RWPE2 (cell line): ENCODE data around the gene APOE.
"Not testable (repeated sequence)": the region's sequence is repeated elsewhere in the genome, so short reads cannot be mapped to it uniquely, and the experiment has no call there.

Experiments used
- ATAC-seq: fragments of 200-7000 bp; cut with Tn5 transposase; 3 replicates; pipeline ENCODE4 v1.9.1; 2021; ENCODE audit warnings: low read depth
- DNase-seq: peaks from one replicate; pipeline ENCODE4 v3.0.0-alpha.2; 2020; ENCODE audit warnings: low spot score
- H3K27ac ChIP-seq: fragments of 450-650 bp; 2 replicates; pipeline ENCODE4 v1.5.1; 2017; ENCODE audit warnings: mild to moderate bottlenecking; ENCODE audit not compliant: poor library complexity, severe bottlenecking
- H3K27me3 ChIP-seq: fragments of 250-450 bp; sonication (Bioruptor Pico); 2 replicates; pipeline ENCODE4 v1.5.1; 2021; ENCODE audit warnings: mild to moderate bottlenecking, moderate library complexity; ENCODE audit not compliant: insufficient read depth, poor library complexity, severe bottlenecking
- H3K36me3 ChIP-seq: fragments of 250-450 bp; sonication (Bioruptor Pico); 2 replicates; pipeline ENCODE4 v1.5.1; 2020; ENCODE audit warnings: low read depth, mild to moderate bottlenecking, moderate library complexity
- H3K4me1 ChIP-seq: fragments of 250-450 bp; sonication (Bioruptor Pico); 2 replicates; pipeline ENCODE4 v1.5.1; 2021; ENCODE audit warnings: mild to moderate bottlenecking, moderate library complexity; ENCODE audit not compliant: insufficient read depth, poor library complexity, severe bottlenecking
- H3K4me3 ChIP-seq: fragments of 250-450 bp; sonication (Bioruptor Pico); 2 replicates; pipeline ENCODE4 v1.5.1; 2021; ENCODE audit warnings: mild to moderate bottlenecking, moderate library complexity; ENCODE audit not compliant: severe bottlenecking
- H3K9me3 ChIP-seq: fragments of 250-450 bp; sonication (Bioruptor Pico); 2 replicates; pipeline ENCODE4 v1.5.1; 2021; ENCODE audit warnings: mild to moderate bottlenecking, moderate library complexity; ENCODE audit not compliant: severe bottlenecking
- CTCF ChIP-seq: fragments of 450-650 bp; IDR thresholded peaks from one replicate; pipeline ENCODE4 v1.5.1; 2017; ENCODE audit warnings: mild to moderate bottlenecking, moderate library complexity; ENCODE audit not compliant: poor library complexity, severe bottlenecking

Gene APOE

DNA sequence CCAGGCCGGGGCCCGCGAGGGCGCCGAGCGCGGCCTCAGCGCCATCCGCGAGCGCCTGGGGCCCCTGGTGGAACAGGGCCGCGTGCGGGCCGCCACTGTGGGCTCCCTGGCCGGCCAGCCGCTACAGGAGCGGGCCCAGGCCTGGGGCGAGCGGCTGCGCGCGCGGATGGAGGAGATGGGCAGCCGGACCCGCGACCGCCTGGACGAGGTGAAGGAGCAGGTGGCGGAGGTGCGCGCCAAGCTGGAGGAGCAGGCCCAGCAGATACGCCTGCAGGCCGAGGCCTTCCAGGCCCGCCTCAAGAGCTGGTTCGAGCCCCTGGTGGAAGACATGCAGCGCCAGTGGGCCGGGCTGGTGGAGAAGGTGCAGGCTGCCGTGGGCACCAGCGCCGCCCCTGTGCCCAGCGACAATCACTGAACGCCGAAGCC lies 3.3 kb downstream of the APOE start:
- H3K27me3 ChIP-seq: no peaks in the 10 kb centered on the region
- no peak for ATAC-seq

DNA sequence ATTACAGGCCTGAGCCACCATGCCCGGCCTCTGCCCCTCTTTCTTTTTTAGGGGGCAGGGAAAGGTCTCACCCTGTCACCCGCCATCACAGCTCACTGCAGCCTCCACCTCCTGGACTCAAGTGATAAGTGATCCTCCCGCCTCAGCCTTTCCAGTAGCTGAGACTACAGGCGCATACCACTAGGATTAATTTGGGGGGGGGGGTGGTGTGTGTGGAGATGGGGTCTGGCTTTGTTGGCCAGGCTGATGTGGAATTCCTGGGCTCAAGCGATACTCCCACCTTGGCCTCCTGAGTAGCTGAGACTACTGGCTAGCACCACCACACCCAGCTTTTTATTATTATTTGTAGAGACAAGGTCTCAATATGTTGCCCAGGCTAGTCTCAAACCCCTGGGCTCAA lies 4.2 kb downstream of the APOE start:
- Histone ChIP-seq H3K4me1 (no peaks in the 10 kb centered on the region), H3K27ac (no peak overlapping the region), H3K27me3 (no peaks in the 10 kb centered on the region), H3K36me3 (no peaks in the 10 kb centered on the region), H3K4me3 (no peak overlapping the region), H3K9me3 (no peaks in the 10 kb centered on the region)
- ATAC-seq (no peak), DNase-seq (no peak)
- TF ChIP-seq CTCF: no peak

More for the DNA sequence above, 3.3 kb downstream of the APOE start:
- Histone ChIP-seq H3K4me3 (no peak overlapping the region), H3K4me1 (no peaks in the 10 kb centered on the region), H3K27ac (no peak overlapping the region), H3K9me3 (no peaks in the 10 kb centered on the region), H3K36me3 (no peaks in the 10 kb centered on the region)
- TF ChIP-seq CTCF: no peak
- DNase-seq: no peak

GRCh38 chr19:44911896-44912295 lies 6.3 kb downstream of the APOE start:
- H3K36me3 ChIP-seq, H3K27me3 ChIP-seq, H3K9me3 ChIP-seq, H3K4me1 ChIP-seq, DNase-seq, H3K4me3 ChIP-seq, H3K27ac ChIP-seq, ATAC-seq: not testable (repeated sequence)

DNA sequence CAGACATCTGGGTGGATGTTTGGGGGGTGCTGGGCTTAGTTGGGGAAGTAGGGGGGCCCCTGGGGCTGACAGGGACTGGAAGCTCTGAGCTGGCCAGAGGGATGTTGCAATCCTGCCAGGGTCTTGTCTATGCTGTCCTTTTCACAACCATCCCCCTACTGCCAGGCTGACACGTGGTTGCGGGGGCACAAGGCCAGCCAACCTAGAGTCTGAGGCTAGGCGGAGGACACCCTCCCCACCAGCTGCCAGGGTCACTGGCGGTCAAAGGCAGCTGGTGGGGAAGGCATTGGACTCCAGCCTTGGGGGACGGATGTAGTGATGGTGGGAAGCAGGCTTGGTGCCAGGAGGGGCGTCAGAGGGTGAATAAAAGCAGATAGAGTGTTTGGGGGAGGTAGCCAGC lies 7.3 kb downstream of the APOE start:
- Histone ChIP-seq H3K9me3 (no peaks in the 10 kb centered on the region), H3K27me3 (no peaks in the 10 kb centered on the region), H3K27ac (no peak overlapping the region), H3K4me3 (no peak overlapping the region), H3K4me1 (no peaks in the 10 kb centered on the region), H3K36me3 (no peaks in the 10 kb centered on the region)
- ATAC-seq (no peak), DNase-seq (no peak)
- no peak for TF ChIP-seq CTCF

GRCh38 chr19:44913512-44914432 lies 8.2 kb downstream of the APOE start:
- not testable (repeated sequence) for ATAC-seq, H3K4me1 ChIP-seq, H3K36me3 ChIP-seq, H3K9me3 ChIP-seq, DNase-seq, H3K27me3 ChIP-seq, H3K27ac ChIP-seq
- H3K4me3 ChIP-seq: peak overlapping the region; percentile 45

GRCh38 chr19:44914433-44915206 lies 9.0 kb downstream of the APOE start, which contains the start of gene APOC1:
APOC1 (plus strand) TSS chr19:44914608; CDS start chr19:44914892, 284 bp downstream.
- peak; percentile 92 for ATAC-seq
- not testable (repeated sequence) for H3K27me3 ChIP-seq, H3K4me1 ChIP-seq, H3K36me3 ChIP-seq, H3K9me3 ChIP-seq, DNase-seq
- Histone ChIP-seq H3K27ac (peak within 1 kb of the TSS; percentile 29), H3K4me3 (peak within 1 kb of the TSS; percentile 45)
